ENCODE data around the gene ZC3H18. TPM values are rescaled to one million over a fixed set of nuclear protein-coding genes. Genes with fewer than 3 reads are reported as not detected.
A peak's percentile ranks its signal among the peaks of the same experiment; 100 is the strongest.

The ZC3H18 gene
- total RNA-seq, 2 experiments from 2014 or later = 83.4 to 88.7 TPM

GRCh38 chr16:88549671-88550245, 20.4 kb upstream of the ZC3H18 start:
- Mint-ChIP-seq H3K27me3 (peaks cover 14% of the 10 kb centered on the region), H3K4me3 (no peak overlapping the region)
- POLR2A ChIA-PET = interaction anchor here (0.8 kb wide), 1 partner anchor 8 kb away, joined by 4 read pairs; no protein-coding TSS in a partner anchor

GRCh38 chr16:88550246-88550661, 19.9 kb upstream of the ZC3H18 start:
- Mint-ChIP-seq H3K9me3 (no peaks in the 10 kb centered on the region), H3K36me3 (no peaks in the 10 kb centered on the region), H3K27me3 (peaks cover 14% of the 10 kb centered on the region), H3K4me1 (peaks cover 6% of the 10 kb centered on the region), H3K27ac (no peak overlapping the region), H3K4me3 (no peak overlapping the region)
- POLR2A ChIA-PET = interaction anchor here (0.8 kb wide), 1 partner anchor 8 kb away, joined by 4 read pairs; no protein-coding TSS in a partner anchor
- no peak for DNase-seq
- no peak for ATAC-seq (ENCODE audit: low read depth)

More at GRCh38 chr16:88549671-88550245, 20.4 kb upstream of the ZC3H18 start:
- DNase-seq = no peak
- no peak for ATAC-seq (ENCODE audit: low read depth)
- H3K9me3 Mint-ChIP-seq = no peaks in the 10 kb centered on the region
- H3K27ac Mint-ChIP-seq = no peak overlapping the region
- peaks cover 6% of the 10 kb centered on the region for H3K4me1 Mint-ChIP-seq
- no peaks in the 10 kb centered on the region for H3K36me3 Mint-ChIP-seq

GRCh38 chr16:88552166-88552565, 18.0 kb upstream of the ZC3H18 start:
- H3K9me3 Mint-ChIP-seq = peaks cover 3% of the 10 kb centered on the region
- peaks cover 17% of the 10 kb centered on the region for H3K27me3 Mint-ChIP-seq
- peaks cover 6% of the 10 kb centered on the region for H3K4me1 Mint-ChIP-seq
- H3K27ac Mint-ChIP-seq = no peak overlapping the region
- no peak overlapping the region for H3K4me3 Mint-ChIP-seq
- POLR2A ChIA-PET = no interaction called here
- DNase-seq = no peak
- no peaks in the 10 kb centered on the region for H3K36me3 Mint-ChIP-seq
- no peak for ATAC-seq (ENCODE audit: low read depth)

- Mint-ChIP-seq H3K27me3 (peaks cover 19% of the 10 kb centered on the region), H3K36me3 (no peaks in the 10 kb centered on the region), H3K27ac (no peak overlapping the region), H3K9me3 (peaks cover 3% of the 10 kb centered on the region), H3K4me3 (no peak overlapping the region), H3K4me1 (peaks cover 6% of the 10 kb centered on the region)
- ATAC-seq (ENCODE audit: low read depth) (no peak), DNase-seq (no peak)
- POLR2A ChIA-PET = no interaction called here
These were observed 17.4 kb upstream of the ZC3H18 start for GRCh38 chr16:88552815-88553214.

- H3K4me1 Mint-ChIP-seq = peaks cover 6% of the 10 kb centered on the region
- no peak for ATAC-seq (ENCODE audit: low read depth)
- POLR2A ChIA-PET = no interaction called here
These were observed 16.5 kb upstream of the ZC3H18 start for GRCh38 chr16:88553739-88554138.

GRCh38 chr16:88554711-88555264, 15.4 kb upstream of the ZC3H18 start:
- DNase-seq = no peak
- Mint-ChIP-seq H3K4me3 (no peak overlapping the region), H3K27ac (no peak overlapping the region), H3K36me3 (no peaks in the 10 kb centered on the region), H3K27me3 (peaks cover 15% of the 10 kb centered on the region), H3K4me1 (peaks cover 6% of the 10 kb centered on the region), H3K9me3 (peaks cover 3% of the 10 kb centered on the region)
- POLR2A ChIA-PET = no interaction called here
- no peak for ATAC-seq (ENCODE audit: low read depth)

More at GRCh38 chr16:88553739-88554138, 16.5 kb upstream of the ZC3H18 start:
- Mint-ChIP-seq H3K4me3 (no peak overlapping the region), H3K9me3 (peaks cover 3% of the 10 kb centered on the region), H3K27me3 (peaks cover 19% of the 10 kb centered on the region), H3K36me3 (no peaks in the 10 kb centered on the region), H3K27ac (no peak overlapping the region)
- DNase-seq = no peak

- Mint-ChIP-seq H3K9me3 (peaks cover 3% of the 10 kb centered on the region), H3K27me3 (peaks cover 15% of the 10 kb centered on the region), H3K27ac (no peak overlapping the region), H3K4me1 (peaks cover 1% of the 10 kb centered on the region), H3K4me3 (no peak overlapping the region), H3K36me3 (no peaks in the 10 kb centered on the region)
- POLR2A ChIA-PET = no interaction called here
- DNase-seq (no peak), ATAC-seq (ENCODE audit: low read depth) (no peak)
These were observed 13.8 kb upstream of the ZC3H18 start for GRCh38 chr16:88556294-88556988.

GRCh38 chr16:88558457-88559442, 11.5 kb upstream of the ZC3H18 start:
- no peak for DNase-seq
- no peak overlapping the region for H3K4me3 Mint-ChIP-seq
- no peaks in the 10 kb centered on the region for H3K36me3 Mint-ChIP-seq
- peaks cover 11% of the 10 kb centered on the region for H3K27me3 Mint-ChIP-seq
- H3K27ac Mint-ChIP-seq = no peak overlapping the region
- peaks cover 1% of the 10 kb centered on the region for H3K4me1 Mint-ChIP-seq
- peaks cover 3% of the 10 kb centered on the region for H3K9me3 Mint-ChIP-seq
- POLR2A ChIA-PET = interaction anchor here (0.5 to 0.7 kb wide), 3 partner anchors 9 to 27 kb away, joined by 3 to 4 read pairs (median 3); partner anchors contain the start of gene ZC3H18
- peak; percentile 51 for ATAC-seq (ENCODE audit: low read depth)

- Mint-ChIP-seq H3K9me3 (peaks cover 3% of the 10 kb centered on the region), H3K4me1 (peaks cover 1% of the 10 kb centered on the region), H3K27me3 (peaks cover 6% of the 10 kb centered on the region), H3K27ac (no peak overlapping the region), H3K4me3 (no peak overlapping the region), H3K36me3 (no peaks in the 10 kb centered on the region)
- DNase-seq = no peak
- POLR2A ChIA-PET = interaction anchor here (1.3 kb wide), 1 partner anchor 9 kb away, joined by 5 read pairs; the partner anchor contains the start of gene ZC3H18
- ATAC-seq (ENCODE audit: low read depth) = no peak
These were observed 9.3 kb upstream of the ZC3H18 start for GRCh38 chr16:88560714-88561484.

GRCh38 chr16:88561485-88562359, 8.5 kb upstream of the ZC3H18 start:
- Mint-ChIP-seq H3K4me1 (peaks cover 4% of the 10 kb centered on the region), H3K9me3 (no peaks in the 10 kb centered on the region), H3K4me3 (no peak overlapping the region), H3K27ac (no peak overlapping the region), H3K27me3 (peaks cover 4% of the 10 kb centered on the region), H3K36me3 (no peaks in the 10 kb centered on the region)
- peak; percentile 54 for DNase-seq
- no peak for ATAC-seq (ENCODE audit: low read depth)
- POLR2A ChIA-PET = interaction anchor here (1.3 kb wide), 1 partner anchor 8 kb away, joined by 5 read pairs; the partner anchor contains the start of gene ZC3H18

- peaks cover 2% of the 10 kb centered on the region for H3K27me3 Mint-ChIP-seq
- POLR2A ChIA-PET = no interaction called here
- ATAC-seq (ENCODE audit: low read depth) (no peak), DNase-seq (no peak)
- no peaks in the 10 kb centered on the region for H3K9me3 Mint-ChIP-seq
- H3K4me1 Mint-ChIP-seq = peaks cover 11% of the 10 kb centered on the region
- H3K27ac Mint-ChIP-seq = peak overlapping the region; percentile 55
- H3K36me3 Mint-ChIP-seq = no peaks in the 10 kb centered on the region
- no peak overlapping the region for H3K4me3 Mint-ChIP-seq
These were observed 4.0 kb upstream of the ZC3H18 start for GRCh38 chr16:88566158-88566557.

Measured in activated naive CD8-positive, alpha-beta T cell treated with anti-CD3 and anti-CD28 coated beads, Interleukin-2, amount 10 ng/mL, durations not matched to agents 7 days and 5 days (primary cell).